HCT116 (cell line): ENCODE measurements around the gene EYA4.

Source experiments
- EZH2 ChIP-seq: fragments of 200-600 bp; sonication (generic); IDR thresholded peaks from 2 replicates; pipeline ENCODE4 v1.6.1; 2017; ENCODE audit warnings: antibody characterized with exemption, mixed run types
- EZH2phosphoT487 ChIP-seq: fragments of 200-600 bp; IDR thresholded peaks from 2 replicates; pipeline ENCODE4 v1.6.1; 2018; ENCODE audit warnings: antibody characterized with exemption, borderline replicate concordance
- FOSL1 ChIP-seq: IDR thresholded peaks from 2 replicates; pipeline ENCODE4 v1.6.1; 2012; ENCODE audit warnings: low read depth
- MAX ChIP-seq: IDR thresholded peaks from 2 replicates; pipeline ENCODE4 v1.6.1; 2012
- POLR2A ChIP-seq: IDR thresholded peaks from 2 replicates; pipeline ENCODE4 v1.7.0; 2011; ENCODE audit warnings: borderline replicate concordance; ENCODE audit not compliant: insufficient read depth, insufficient read length; ENCODE audit errors: extremely low read depth
- YY1 ChIP-seq: IDR thresholded peaks from 2 replicates; pipeline ENCODE4 v1.6.1; 2011; ENCODE audit warnings: low read length, low read depth, moderate library complexity, mild to moderate bottlenecking; ENCODE audit not compliant: insufficient replicate concordance; ENCODE audit errors: extremely low read depth
- TF ChIP-seq, protein P1 (sequence below): IDR thresholded peaks from 2 replicates; pipeline ENCODE4 v1.6.1; 2012; ENCODE audit warnings: low read depth
- TF ChIP-seq, protein P2 (sequence below), 3 experiments: fragments of 200-600 bp in 1 of 3; sonication (generic) in 1 of 3; IDR thresholded peaks in 2 of 3; conservative IDR thresholded peaks in 1 of 3; 2 replicates each; pipeline ENCODE4 v1.5.1; 2012 to 2017; ENCODE audit warnings: low read depth in 2 of 3, low read length in 2 of 3, antibody characterized with exemption in 1 of 3, borderline replicate concordance in 1 of 3, control low read depth in 1 of 3, mild to moderate bottlenecking in 1 of 3, mixed read lengths in 1 of 3, mixed run types in 1 of 3, moderate library complexity in 1 of 3; ENCODE audit not compliant: insufficient read depth in 1 of 3

GRCh38 chr6:133467231-133467981 is 226.2 kb downstream of the EYA4 start:
- TF ChIP-seq MAX (no peak), EZH2 (no peak), POLR2A (no peak), YY1 (no peak), FOSL1 (no peak), EZH2phosphoT487 (no peak)
- TF ChIP-seq, protein P1, sequence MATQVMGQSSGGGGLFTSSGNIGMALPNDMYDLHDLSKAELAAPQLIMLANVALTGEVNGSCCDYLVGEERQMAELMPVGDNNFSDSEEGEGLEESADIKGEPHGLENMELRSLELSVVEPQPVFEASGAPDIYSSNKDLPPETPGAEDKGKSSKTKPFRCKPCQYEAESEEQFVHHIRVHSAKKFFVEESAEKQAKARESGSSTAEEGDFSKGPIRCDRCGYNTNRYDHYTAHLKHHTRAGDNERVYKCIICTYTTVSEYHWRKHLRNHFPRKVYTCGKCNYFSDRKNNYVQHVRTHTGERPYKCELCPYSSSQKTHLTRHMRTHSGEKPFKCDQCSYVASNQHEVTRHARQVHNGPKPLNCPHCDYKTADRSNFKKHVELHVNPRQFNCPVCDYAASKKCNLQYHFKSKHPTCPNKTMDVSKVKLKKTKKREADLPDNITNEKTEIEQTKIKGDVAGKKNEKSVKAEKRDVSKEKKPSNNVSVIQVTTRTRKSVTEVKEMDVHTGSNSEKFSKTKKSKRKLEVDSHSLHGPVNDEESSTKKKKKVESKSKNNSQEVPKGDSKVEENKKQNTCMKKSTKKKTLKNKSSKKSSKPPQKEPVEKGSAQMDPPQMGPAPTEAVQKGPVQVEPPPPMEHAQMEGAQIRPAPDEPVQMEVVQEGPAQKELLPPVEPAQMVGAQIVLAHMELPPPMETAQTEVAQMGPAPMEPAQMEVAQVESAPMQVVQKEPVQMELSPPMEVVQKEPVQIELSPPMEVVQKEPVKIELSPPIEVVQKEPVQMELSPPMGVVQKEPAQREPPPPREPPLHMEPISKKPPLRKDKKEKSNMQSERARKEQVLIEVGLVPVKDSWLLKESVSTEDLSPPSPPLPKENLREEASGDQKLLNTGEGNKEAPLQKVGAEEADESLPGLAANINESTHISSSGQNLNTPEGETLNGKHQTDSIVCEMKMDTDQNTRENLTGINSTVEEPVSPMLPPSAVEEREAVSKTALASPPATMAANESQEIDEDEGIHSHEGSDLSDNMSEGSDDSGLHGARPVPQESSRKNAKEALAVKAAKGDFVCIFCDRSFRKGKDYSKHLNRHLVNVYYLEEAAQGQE = no peak
- TF ChIP-seq, protein P2, sequence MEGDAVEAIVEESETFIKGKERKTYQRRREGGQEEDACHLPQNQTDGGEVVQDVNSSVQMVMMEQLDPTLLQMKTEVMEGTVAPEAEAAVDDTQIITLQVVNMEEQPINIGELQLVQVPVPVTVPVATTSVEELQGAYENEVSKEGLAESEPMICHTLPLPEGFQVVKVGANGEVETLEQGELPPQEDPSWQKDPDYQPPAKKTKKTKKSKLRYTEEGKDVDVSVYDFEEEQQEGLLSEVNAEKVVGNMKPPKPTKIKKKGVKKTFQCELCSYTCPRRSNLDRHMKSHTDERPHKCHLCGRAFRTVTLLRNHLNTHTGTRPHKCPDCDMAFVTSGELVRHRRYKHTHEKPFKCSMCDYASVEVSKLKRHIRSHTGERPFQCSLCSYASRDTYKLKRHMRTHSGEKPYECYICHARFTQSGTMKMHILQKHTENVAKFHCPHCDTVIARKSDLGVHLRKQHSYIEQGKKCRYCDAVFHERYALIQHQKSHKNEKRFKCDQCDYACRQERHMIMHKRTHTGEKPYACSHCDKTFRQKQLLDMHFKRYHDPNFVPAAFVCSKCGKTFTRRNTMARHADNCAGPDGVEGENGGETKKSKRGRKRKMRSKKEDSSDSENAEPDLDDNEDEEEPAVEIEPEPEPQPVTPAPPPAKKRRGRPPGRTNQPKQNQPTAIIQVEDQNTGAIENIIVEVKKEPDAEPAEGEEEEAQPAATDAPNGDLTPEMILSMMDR (IDR thresholded peaks at IDR 0.05 in 2 of 3, conservative IDR thresholded peaks at IDR 0.05 in 1 of 3; ENCODE audit: borderline replicate concordance in 1 of 3, insufficient read depth in 1 of 3, low read depth in 2 of 3, low read length in 2 of 3) = no peak
